Adipocyte (in vitro differentiated cells): ENCODE measurements around the gene SKI.
A peak's percentile ranks its signal among the peaks of the same experiment; 100 is the strongest.

Experiments
- DNase-seq: peaks from one replicate; pipeline ENCODE4 v3.0.0-alpha.2; 2015; ENCODE audit warnings: low read depth
- H3K27me3 ChIP-seq: replicated peaks from 2 replicates; pipeline ENCODE4 v1.7.0; 2013; ENCODE audit warnings: mild to moderate bottlenecking, low read length, moderate library complexity; ENCODE audit not compliant: control insufficient read depth, insufficient read depth
- H3K36me3 ChIP-seq: 2 replicates; pipeline ENCODE4 v1.7.0; 2013; ENCODE audit warnings: low read length, mild to moderate bottlenecking, moderate library complexity; ENCODE audit not compliant: control insufficient read depth, insufficient read depth, severe bottlenecking
- H3K4me1 ChIP-seq: 2 replicates; pipeline ENCODE4 v1.7.0; 2013; ENCODE audit warnings: mild to moderate bottlenecking, low read length, moderate library complexity; ENCODE audit not compliant: control insufficient read depth, insufficient read depth
- H3K4me3 ChIP-seq: 2 replicates; pipeline ENCODE4 v1.7.0; 2013; ENCODE audit warnings: mild to moderate bottlenecking, low read length, moderate library complexity
- H3K9ac ChIP-seq: 2 replicates; pipeline ENCODE4 v1.7.0; 2013; ENCODE audit warnings: mild to moderate bottlenecking, low read length, moderate library complexity
- H3K9me3 ChIP-seq: 2 replicates; pipeline ENCODE4 v1.7.0; 2013; ENCODE audit warnings: mild to moderate bottlenecking, low read length, moderate library complexity; ENCODE audit not compliant: control insufficient read depth

SKI gene

DNA sequence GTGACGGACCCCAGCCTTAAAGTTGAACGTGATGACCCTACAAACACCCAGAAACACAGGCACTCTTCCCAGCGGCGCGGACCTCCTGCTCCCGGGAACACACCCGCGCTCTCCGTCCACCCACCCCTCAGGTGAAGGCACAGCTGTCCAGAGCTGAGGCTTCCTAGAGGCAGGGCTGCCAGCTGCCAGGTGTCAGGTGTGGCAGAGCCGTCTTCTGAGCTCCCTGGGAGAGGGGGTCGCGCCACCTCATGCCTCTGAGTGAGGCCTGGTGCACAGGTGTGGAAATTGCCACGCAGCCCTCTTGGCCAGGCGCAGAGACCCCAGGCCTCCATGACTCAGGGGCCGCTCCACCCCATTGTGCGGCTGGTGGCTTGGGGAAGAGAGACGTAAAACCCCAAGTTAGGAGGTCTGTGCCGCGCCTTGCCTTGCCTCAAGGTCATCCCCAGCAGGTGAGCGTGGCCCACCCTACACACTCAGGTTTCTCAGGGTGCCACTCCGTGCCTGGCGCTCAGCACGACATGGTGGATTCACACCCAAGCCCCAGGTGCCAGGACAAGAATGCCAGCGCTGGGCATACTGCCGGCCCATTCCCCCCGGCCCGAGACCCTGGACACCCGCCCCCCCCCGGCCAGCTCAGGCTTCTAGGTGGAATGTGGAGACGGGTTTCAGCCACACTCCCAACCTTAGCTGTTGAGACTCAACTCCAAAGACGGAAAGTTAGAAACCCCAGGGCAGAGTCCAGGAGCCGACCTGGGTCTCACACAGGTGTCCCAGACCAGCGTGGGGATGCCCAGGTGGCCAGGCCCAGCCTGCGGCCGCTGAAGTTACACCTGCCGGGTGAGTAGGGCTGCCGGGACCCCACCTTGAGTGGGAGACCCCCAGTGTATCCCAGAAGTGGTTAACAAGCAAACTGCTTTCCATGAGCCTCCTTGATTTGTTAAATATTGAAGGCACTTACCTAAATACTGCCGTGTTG, 42.0 kb upstream of the SKI start:
- H3K9ac ChIP-seq, result no peak overlapping the region
- peaks cover 17% of the 10 kb centered on the region for H3K4me1 ChIP-seq
- H3K4me3 ChIP-seq, result no peak overlapping the region
- no peaks in the 10 kb centered on the region for H3K9me3 ChIP-seq
- no peaks in the 10 kb centered on the region for H3K27me3 ChIP-seq
- H3K36me3 ChIP-seq, result no peaks in the 10 kb centered on the region
- no peak for DNase-seq

DNA sequence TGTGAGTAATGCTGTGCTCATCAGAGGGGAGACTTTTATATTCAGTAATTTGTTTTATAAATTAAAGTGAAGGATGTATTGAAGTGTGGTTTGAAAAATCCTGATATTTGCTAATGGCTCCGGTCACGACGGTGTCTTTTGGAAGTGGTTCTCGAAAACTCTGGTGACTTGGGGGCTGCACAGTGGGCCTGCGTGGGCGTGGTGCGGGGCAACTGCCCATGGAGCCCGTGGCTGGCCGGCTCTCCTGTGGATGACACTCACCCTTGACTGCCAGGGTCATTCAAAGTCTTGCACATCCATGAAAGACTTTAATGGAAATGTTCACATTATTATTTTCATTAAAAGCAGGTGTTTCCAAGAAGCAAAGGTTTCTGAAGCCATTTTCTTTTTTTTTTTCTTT, 41.2 kb upstream of the SKI start:
- Histone ChIP-seq H3K9me3 (no peaks in the 10 kb centered on the region), H3K36me3 (no peaks in the 10 kb centered on the region), H3K27me3 (no peaks in the 10 kb centered on the region), H3K4me3 (no peak overlapping the region), H3K4me1 (peaks cover 22% of the 10 kb centered on the region), H3K9ac (no peak overlapping the region)
- DNase-seq, result no peak

DNA sequence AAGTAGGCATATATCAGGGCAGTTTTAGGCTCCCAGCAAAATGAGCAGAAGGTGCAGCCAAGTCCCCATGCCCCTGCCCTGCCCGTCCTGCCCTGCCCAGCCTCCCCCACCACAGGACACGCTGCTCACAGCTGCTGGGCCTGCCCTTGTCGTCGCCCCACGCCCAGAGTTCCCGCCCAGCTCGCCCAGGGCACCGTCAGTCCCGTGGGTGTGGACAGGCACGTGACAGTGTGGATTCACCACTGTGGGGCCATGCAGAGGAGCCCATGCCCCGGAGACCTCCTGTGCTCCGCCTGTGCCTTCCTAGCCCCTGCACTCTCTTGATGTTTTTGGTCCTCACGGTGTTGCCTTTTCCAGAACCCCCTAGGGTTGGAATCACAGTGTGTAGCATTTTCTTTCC, 40.5 kb upstream of the SKI start:
- Histone ChIP-seq H3K9ac (no peak overlapping the region), H3K27me3 (no peaks in the 10 kb centered on the region), H3K9me3 (no peaks in the 10 kb centered on the region), H3K36me3 (no peaks in the 10 kb centered on the region), H3K4me3 (no peak overlapping the region), H3K4me1 (peaks cover 29% of the 10 kb centered on the region)
- DNase-seq, result no peak

DNA sequence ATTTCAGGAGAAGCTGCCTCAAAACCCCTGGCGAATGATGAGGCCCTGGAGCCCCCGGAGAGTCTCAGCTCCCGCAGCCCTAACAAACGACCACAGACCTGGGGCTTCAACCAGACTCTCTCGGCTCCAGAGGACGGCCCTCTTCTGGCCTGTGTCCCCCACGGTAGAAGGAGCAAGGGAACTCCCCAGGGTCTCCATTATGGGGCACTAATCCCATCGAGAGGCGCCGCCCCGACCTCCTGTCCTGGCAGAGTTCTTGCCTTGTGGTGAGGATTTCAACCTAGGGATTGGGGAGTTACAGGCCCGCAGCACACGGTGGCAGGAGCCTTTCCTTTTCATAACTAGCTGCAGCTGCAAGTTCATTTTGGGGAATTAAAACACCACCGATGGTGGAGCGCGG, 39.8 kb upstream of the SKI start:
- DNase-seq, result no peak
- Histone ChIP-seq H3K9ac (no peak overlapping the region), H3K27me3 (no peaks in the 10 kb centered on the region), H3K36me3 (no peaks in the 10 kb centered on the region), H3K4me3 (no peak overlapping the region), H3K4me1 (peaks cover 35% of the 10 kb centered on the region), H3K9me3 (no peaks in the 10 kb centered on the region)

DNA sequence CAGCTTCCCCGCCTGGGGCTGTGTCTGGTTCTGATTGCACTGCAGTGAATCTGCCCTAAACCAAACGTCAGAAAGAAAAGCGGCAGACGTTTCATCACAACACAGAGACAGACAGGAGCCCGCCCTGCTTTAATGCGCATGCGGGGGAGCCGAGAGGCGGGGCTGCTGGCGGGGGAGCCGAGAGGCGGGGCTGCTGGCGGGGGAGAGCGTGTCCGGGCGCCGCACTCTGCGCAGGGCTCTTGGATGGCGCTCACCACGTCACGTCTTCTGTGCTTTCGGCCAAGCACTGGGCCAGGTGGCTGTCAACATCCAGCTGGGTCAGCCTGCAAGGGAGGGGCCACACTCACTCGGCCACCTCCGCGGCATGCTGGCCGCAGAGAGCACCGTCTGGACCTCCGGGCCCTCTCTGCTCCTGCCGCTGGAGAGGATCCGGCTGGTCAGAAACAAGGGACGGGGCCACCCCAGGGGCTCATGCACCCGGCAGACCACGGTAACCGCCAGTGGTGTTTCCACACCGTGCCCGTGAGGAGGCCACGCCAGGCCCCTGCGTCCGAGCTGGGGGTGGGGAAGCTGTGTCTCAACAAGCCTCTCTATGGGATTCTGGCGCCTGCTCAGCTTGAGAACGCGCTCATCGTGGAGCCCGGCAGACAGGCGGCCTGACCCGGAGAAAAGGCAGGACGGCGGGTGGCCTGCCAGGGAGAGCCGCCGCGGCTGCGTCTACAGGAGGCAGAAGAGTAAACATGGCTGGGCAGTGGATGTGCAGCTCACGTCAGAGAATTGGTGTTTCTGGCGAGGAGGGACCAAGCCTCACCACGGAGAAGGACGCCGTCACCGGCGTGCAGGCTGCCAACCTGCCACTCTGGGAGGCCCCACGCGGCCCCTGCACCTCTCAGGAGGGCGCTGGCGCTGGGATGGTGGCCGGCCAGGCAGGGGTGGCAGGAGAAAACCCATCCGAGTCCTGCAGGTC, 38.4 kb upstream of the SKI start:
- Histone ChIP-seq H3K4me1 (peaks cover 39% of the 10 kb centered on the region), H3K36me3 (no peaks in the 10 kb centered on the region), H3K9ac (peak overlapping the region; percentile 91), H3K4me3 (peak overlapping the region; percentile 87), H3K9me3 (no peaks in the 10 kb centered on the region), H3K27me3 (no peaks in the 10 kb centered on the region)
- peak; percentile 98 for DNase-seq

DNA sequence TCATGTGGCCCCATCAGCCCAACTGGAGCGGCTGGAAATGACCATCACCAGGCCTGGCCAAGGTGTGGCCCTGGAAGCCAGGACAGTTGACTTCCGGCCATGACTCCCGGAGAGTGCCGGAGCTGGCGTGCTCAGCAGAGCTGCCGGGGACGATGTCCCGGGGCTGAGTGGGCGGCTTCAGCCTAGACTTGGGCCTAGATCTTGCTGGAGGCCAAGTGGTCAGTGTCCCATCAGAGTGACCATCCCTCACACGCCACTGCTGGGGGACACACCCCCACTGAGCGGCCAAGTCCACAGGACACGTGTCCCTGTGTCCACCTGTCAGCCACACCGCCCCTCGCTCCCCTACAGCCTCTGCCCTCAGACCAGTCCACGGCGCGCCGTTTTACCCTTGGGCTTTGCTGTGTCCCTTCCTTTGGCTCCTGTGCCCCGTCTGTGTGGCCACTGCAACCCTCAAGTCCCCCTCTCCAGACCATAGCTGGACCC, 37.6 kb upstream of the SKI start:
- Histone ChIP-seq H3K27me3 (no peaks in the 10 kb centered on the region), H3K4me3 (peak overlapping the region; percentile 87), H3K9ac (peak overlapping the region; percentile 91), H3K9me3 (no peaks in the 10 kb centered on the region), H3K4me1 (peaks cover 39% of the 10 kb centered on the region), H3K36me3 (no peaks in the 10 kb centered on the region)
- no peak for DNase-seq

DNA sequence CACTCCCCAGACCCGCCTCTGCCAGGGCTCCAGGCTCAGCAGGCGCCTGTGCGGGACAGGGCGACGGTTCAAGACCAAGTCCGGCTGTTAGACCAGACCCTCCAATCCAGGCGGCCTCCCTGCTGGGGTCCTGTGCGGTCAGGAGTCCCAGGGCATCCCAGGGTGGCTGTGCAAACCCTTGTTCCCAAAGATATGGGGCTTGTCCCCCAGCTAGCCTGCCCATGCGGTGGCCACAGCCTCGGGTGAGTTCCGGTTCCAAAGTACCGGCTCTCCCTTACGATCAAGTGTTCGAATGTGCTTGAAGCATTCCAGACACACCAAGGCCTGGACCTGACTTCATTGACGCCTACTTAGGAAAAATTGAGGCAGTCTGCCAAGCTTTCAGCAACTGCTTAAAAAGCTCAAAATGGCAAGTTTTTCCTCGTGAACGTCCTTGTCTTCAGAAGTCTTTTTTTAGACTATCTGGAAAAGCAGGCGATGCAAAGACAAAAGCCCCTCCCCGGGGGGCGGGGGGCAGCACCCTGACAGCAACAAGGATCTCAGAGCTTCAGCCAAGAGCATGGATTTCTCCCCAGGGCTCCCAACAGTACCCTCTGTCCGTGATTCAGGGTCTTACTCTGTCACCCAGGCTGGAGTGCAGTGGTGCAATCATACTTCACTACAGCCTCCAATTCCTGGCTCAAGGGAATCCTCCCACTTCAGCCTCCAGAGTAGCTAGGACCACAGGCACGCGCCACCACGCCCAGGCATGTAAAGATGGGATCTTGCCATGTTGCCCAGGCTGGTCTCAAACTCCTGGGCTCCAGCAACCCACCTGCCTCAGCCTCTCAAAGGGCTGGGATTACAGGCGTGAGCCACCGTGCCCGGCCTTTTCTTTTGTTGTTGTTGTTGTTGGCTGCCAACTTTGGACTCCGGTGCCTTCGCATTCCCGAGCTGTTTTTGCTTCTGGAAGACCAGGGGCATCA, 35.8 kb upstream of the SKI start:
- H3K4me3 ChIP-seq, result no peak overlapping the region
- H3K9me3 ChIP-seq, result no peaks in the 10 kb centered on the region
- H3K36me3 ChIP-seq, result no peaks in the 10 kb centered on the region
- H3K27me3 ChIP-seq, result no peaks in the 10 kb centered on the region
- peak overlapping the region; percentile 13 for H3K9ac ChIP-seq
- H3K4me1 ChIP-seq, result peaks cover 42% of the 10 kb centered on the region
- DNase-seq, result peak; percentile 64

DNA sequence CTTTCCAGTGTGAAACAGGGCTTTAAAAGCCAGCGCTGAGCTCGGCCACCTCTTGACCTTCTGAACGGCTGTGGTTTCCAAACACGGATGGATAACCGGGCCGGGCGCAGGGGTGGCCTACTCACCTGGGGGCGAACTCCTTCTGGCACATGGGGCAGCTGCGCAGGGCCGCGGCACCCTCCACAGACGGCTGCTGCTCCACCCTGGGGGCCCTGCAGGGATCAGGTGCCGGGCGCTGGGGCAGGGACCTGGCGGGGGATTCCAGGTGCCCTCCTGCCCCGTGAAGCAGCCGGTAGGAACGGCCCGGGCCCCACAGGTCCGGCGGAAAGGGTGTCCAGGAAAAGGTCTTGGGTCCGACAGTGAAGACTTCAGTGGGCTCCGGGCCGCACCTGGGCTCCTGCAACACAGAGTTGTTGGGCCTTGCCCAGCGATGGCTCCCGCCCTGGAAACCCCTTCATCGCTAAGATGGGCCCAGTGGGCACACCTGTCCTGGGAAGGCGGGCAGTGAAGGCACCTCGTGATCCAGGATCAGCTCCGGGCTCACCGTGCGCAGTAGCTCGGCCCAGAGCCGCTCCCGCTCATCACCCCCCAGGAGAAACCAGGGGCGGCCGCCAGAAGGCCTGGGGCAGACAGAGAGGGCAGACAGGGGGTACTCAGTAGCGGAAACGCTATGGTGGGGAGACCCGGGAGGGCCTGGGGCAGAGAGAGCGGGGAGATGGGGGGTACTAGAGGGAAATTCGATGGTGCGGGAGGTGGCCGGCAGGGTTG, 34.4 kb upstream of the SKI start:
- Histone ChIP-seq H3K36me3 (no peaks in the 10 kb centered on the region), H3K9ac (peak overlapping the region; percentile 79), H3K27me3 (no peaks in the 10 kb centered on the region), H3K4me1 (peaks cover 43% of the 10 kb centered on the region), H3K4me3 (peak overlapping the region; percentile 68), H3K9me3 (no peaks in the 10 kb centered on the region)
- no peak for DNase-seq

DNA sequence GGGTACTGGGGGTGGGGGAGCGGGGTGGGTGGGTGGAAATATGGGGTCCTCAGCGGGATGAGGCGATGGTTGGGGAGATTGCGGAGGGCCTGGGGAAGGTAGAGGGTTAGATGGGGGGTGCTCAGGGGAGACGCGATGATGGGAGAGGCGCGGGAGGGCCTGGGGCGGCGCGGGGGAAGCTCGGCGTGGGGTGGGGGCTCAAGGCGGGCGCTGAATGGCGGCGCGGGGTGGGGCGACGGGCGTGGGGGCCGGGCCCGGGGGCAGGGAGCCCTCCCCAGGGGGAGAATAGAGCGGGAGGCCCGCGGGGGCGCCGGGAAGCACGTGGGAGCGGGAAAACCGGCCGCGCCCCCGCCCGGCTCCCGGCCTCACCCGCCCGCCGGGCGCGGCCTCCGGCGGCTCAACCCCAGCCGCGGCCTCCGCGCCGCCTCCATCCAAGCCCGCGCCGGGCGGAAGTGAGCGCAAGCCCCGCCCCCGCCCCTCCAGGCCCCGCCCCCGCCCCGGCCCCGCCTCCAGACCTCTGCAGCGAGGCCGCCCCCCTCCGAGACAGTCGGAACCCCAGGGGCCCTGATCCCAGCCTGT, 33.7 kb upstream of the SKI start, which contains the start of gene FAAP20:
FAAP20 (minus strand) TSS at position 454 of the 579 bp plus-strand sequence; CDS start at position 431, 23 bp downstream.
- H3K4me1 ChIP-seq, result peaks cover 43% of the 10 kb centered on the region
- no peaks in the 10 kb centered on the region for H3K9me3 ChIP-seq
- H3K27me3 ChIP-seq, result no peaks in the 10 kb centered on the region
- H3K9ac ChIP-seq, result peak within 1 kb of the TSS; percentile 83
- H3K36me3 ChIP-seq, result no peaks in the 10 kb centered on the region
- peak within 1 kb of the TSS; percentile 81 for H3K4me3 ChIP-seq
- DNase-seq, result peak; percentile 92
